PFSK-1 (cell line): Measurements from ENCODE around the gene ZNF189.

Source experiments
- FOXP2 ChIP-seq: optimal IDR thresholded peaks from 2 replicates; pipeline ENCODE3; 2011; ENCODE audit warnings: borderline replicate concordance, control low read depth, inconsistent platforms; ENCODE audit not compliant: insufficient read depth; ENCODE audit errors: extremely low read length, extremely low read depth
- POLR2AphosphoS5 ChIP-seq: IDR thresholded peaks from 2 replicates; pipeline ENCODE4 v1.6.1; 2012; ENCODE audit warnings: low read depth, mild to moderate bottlenecking, control low read depth, low read length, moderate library complexity
- REST ChIP-seq, 2 experiments: IDR thresholded peaks; 2 replicates each; pipeline versions ENCODE4 v1.6.1 to v1.8.0; 2011 to 2012; ENCODE audit warnings: low read depth in 2 of 2, low read length in 2 of 2, control low read depth in 1 of 2, inconsistent platforms in 1 of 2, mild to moderate bottlenecking in 1 of 2, moderate library complexity in 1 of 2; ENCODE audit not compliant: insufficient read depth in 1 of 2
- SIN3A ChIP-seq: IDR thresholded peaks from 2 replicates; pipeline ENCODE4 v1.6.1; 2012; ENCODE audit warnings: mild to moderate bottlenecking, low read length, moderate library complexity, borderline replicate concordance; ENCODE audit not compliant: insufficient read depth
- TAF1 ChIP-seq: IDR thresholded peaks from 2 replicates; pipeline ENCODE4 v1.6.1; 2012; ENCODE audit warnings: low read length, control low read depth, borderline replicate concordance; ENCODE audit not compliant: insufficient read depth

The ZNF189 gene

GRCh38 chr9:101438523-101438922 lies 39.9 kb downstream of the ZNF189 start:
- TF ChIP-seq POLR2AphosphoS5 = no peak
- no peak for TF ChIP-seq SIN3A
- no peak for TF ChIP-seq FOXP2
- no peak for TF ChIP-seq TAF1
- no peak for TF ChIP-seq REST (IDR thresholded peaks at IDR 0.05; ENCODE audit: insufficient read depth in 1 of 2, low read depth in 2 of 2, low read length in 2 of 2)

GRCh38 chr9:101440714-101441230 lies 42.1 kb downstream of the ZNF189 start:
- TF ChIP-seq REST (IDR thresholded peaks at IDR 0.05; ENCODE audit: insufficient read depth in 1 of 2, low read depth in 2 of 2, low read length in 2 of 2) (no peak), FOXP2 (no peak)

GRCh38 chr9:101442318-101442717 lies 43.7 kb downstream of the ZNF189 start:
- TF ChIP-seq SIN3A (no peak), TAF1 (no peak), REST (IDR thresholded peaks at IDR 0.05; ENCODE audit: insufficient read depth in 1 of 2, low read depth in 2 of 2, low read length in 2 of 2) (no peak), POLR2AphosphoS5 (no peak), FOXP2 (no peak)

GRCh38 chr9:101442736-101443135 lies 44.1 kb downstream of the ZNF189 start:
- TF ChIP-seq FOXP2 = no peak
- TF ChIP-seq TAF1 = no peak
- TF ChIP-seq SIN3A = no peak
- no peak for TF ChIP-seq REST (IDR thresholded peaks at IDR 0.05; ENCODE audit: insufficient read depth in 1 of 2, low read depth in 2 of 2, low read length in 2 of 2)

- TF ChIP-seq REST (IDR thresholded peaks at IDR 0.05; ENCODE audit: insufficient read depth in 1 of 2, low read depth in 2 of 2, low read length in 2 of 2) (no peak), POLR2AphosphoS5 (no peak), SIN3A (no peak), FOXP2 (no peak), TAF1 (no peak)
Measured at GRCh38 chr9:101443364-101443771, 44.7 kb downstream of the ZNF189 start.
